Skeletal muscle cell (primary cell): ENCODE results near the gene EPSTI1.
"Not testable (repeated sequence)": the region's sequence is repeated elsewhere in the genome, so short reads cannot be mapped to it uniquely, and the experiment has no call there.

ENCODE experiments used
- DNase-seq: peaks from one replicate; pipeline ENCODE4 v3.0.0-alpha.2; 2010; ENCODE audit warnings: low read depth
- H3K4me3 ChIP-seq: 2 replicates; pipeline ENCODE4 v1.5.1; 2011; ENCODE audit warnings: low read depth, mild to moderate bottlenecking, control low read depth, low read length, moderate library complexity

The EPSTI1 gene

DNA sequence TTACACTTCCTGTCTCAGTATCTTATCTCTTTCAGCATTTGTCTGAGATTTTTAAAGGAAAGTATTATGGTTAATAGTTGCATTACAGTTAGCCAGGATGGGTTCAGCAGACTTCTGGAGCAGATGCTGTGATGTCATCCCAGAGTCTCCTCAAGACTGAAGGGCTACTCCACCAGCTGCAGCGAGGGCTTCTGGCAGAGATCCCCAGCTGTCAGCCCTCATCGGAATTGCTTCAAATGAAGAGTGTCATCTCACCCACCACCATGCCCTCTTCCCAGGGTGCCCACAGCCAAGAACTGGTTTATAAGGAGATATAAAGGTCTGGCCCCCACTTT is 126.3 kb downstream of the EPSTI1 start:
- H3K4me3 ChIP-seq, result no peak overlapping the region
- no peak for DNase-seq

DNA sequence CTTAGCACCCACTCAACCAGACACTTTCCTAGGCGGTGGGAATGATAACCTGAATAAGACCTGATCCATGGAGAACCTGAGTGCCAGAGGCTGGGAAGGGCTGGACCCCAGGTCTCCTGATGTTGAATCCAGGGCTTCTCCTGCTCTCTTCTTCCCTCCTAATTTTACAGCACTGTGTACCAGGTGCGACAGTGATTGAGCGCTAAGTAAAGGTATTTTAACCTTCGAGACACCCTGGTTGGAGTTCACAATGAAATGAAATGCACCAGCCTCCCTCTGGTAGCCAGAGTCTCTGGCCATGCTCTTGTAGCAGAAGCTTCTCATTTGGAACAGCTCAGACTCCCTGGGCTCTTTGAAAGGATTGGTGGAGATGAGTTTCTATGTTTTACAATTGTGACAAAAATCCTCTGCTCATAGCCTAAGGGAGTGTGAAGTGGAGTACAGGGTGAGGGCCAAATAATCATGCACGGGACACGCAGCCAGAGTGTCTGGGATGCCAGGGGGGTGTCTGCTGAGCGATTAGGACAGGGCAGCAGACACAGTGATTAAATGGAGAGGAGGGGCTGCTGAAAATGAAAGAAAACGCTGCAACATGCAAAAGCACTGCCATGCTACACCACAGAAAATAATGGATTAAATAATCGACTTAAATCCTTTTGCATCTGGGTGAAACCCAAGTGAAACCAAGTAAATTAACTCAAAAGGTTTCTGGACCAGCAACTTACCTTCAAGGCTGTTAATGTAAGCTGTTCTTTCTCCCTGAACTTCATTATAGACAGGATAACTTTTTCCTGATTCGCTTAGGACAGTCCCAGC is 126.9 kb downstream of the EPSTI1 start:
- no peak overlapping the region for H3K4me3 ChIP-seq
- DNase-seq, result no peak

- not testable (repeated sequence) for H3K4me3 ChIP-seq, DNase-seq
These were observed 129.7 kb downstream of the EPSTI1 start for GRCh38 chr13:42862370-42862769.

DNA sequence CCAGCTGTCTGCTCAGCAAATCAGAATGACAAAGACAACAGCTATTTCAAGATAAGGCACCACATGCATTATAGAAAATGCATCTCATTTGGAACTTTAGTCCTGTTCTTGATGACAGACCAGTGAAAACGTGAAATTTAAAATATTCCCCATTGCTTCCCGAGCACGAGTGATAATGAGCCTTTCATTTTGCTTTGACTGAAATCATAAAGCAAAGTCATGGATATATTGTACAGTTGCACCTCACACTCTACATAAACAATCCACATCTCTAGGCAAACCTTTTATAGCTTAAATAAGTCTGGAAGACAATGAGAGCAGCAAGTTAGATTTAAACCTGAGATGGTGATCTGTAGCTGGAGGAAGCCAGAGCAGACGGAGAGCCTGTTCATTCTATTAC is 131.6 kb downstream of the EPSTI1 start:
- H3K4me3 ChIP-seq, result no peak overlapping the region
- DNase-seq, result no peak

DNA sequence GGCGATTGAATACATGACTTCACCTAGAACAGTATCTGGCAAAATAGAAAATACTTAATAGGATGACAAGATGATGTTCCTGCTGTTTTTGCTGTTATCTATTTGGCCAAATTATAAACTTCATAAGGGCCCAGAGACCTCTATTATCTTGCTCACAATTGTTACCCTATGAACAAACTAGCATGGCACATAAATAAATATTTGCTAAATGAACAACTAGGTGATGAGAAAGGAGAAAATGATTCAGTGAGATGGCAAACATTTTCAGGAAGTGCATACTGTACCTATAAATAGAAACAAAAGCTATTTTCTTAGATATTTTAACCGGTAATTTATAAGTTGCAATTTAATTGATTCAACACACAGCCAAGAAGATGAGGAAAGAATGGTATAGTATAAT is 132.3 kb downstream of the EPSTI1 start:
- DNase-seq, result no peak
- H3K4me3 ChIP-seq, result no peak overlapping the region

- no peak overlapping the region for H3K4me3 ChIP-seq
- no peak for DNase-seq
These were observed 136.6 kb downstream of the EPSTI1 start for GRCh38 chr13:42855410-42855809.

GRCh38 chr13:42852136-42852535 is 139.9 kb downstream of the EPSTI1 start:
- no peak for DNase-seq
- H3K4me3 ChIP-seq, result no peak overlapping the region

- DNase-seq, result no peak
- no peak overlapping the region for H3K4me3 ChIP-seq
These were observed 142.8 kb downstream of the EPSTI1 start for GRCh38 chr13:42849200-42849599.

- H3K4me3 ChIP-seq, result no peak overlapping the region
- peak; percentile 95 for DNase-seq
These were observed 144.0 kb downstream of the EPSTI1 start for GRCh38 chr13:42847891-42848663.

GRCh38 chr13:42836930-42837690 is 154.9 kb downstream of the EPSTI1 start:
- peak; percentile 60 for DNase-seq
- H3K4me3 ChIP-seq, result no peak overlapping the region
